NCI-H2107 treated with DMSO at 0.1 percent for 48 hours (cell line): ENCODE data around the gene CNGA2.

Source experiments
- DNase-seq: peaks from one replicate; lab custom pipeline; 2025; ENCODE audit not compliant: unreplicated experiment; lab: John Stamatoyannopoulos, UW

The CNGA2 gene

GRCh38 chrX:151793886-151794285, 59.3 kb downstream of the CNGA2 start:
- DNase-seq, result no peak
